Measurements from ENCODE around the gene ZMIZ1. TPM values are rescaled to one million over a fixed set of nuclear protein-coding genes. Genes with fewer than 3 reads are reported as not detected.

Gene ZMIZ1
- total RNA-seq, 1 experiment from 2014 or later, result 47.2 TPM

GRCh38 chr10:79052291-79053080, 16.3 kb upstream of the ZMIZ1 start:
- DNase-seq (ENCODE audit: low read depth), result peak; percentile 17

GRCh38 chr10:79053081-79053434, 15.7 kb upstream of the ZMIZ1 start:
- no peak for DNase-seq (ENCODE audit: low read depth)

- no peak for DNase-seq (ENCODE audit: low read depth)
Measured at GRCh38 chr10:79053481-79054202, 15.1 kb upstream of the ZMIZ1 start.

GRCh38 chr10:79054203-79055099, 14.3 kb upstream of the ZMIZ1 start:
- no peak for DNase-seq (ENCODE audit: low read depth)

- DNase-seq (ENCODE audit: low read depth), result no peak
Measured at GRCh38 chr10:79055100-79055782, 13.5 kb upstream of the ZMIZ1 start.

GRCh38 chr10:79055892-79056291, 12.9 kb upstream of the ZMIZ1 start:
- no peak for DNase-seq (ENCODE audit: low read depth)

GRCh38 chr10:79056361-79056735, 12.4 kb upstream of the ZMIZ1 start:
- no peak for DNase-seq (ENCODE audit: low read depth)

GRCh38 chr10:79056736-79057391, 11.9 kb upstream of the ZMIZ1 start:
- DNase-seq (ENCODE audit: low read depth), result no peak

GRCh38 chr10:79057481-79058275, 11.1 kb upstream of the ZMIZ1 start:
- DNase-seq (ENCODE audit: low read depth), result no peak

- DNase-seq (ENCODE audit: low read depth), result no peak
Measured at GRCh38 chr10:79058899-79059841, 9.6 kb upstream of the ZMIZ1 start.

- DNase-seq (ENCODE audit: low read depth), result no peak
Measured at GRCh38 chr10:79059859-79060379, 8.8 kb upstream of the ZMIZ1 start.

GRCh38 chr10:79060641-79061255, 8.0 kb upstream of the ZMIZ1 start:
- no peak for DNase-seq (ENCODE audit: low read depth)

GRCh38 chr10:79061441-79062315, 7.1 kb upstream of the ZMIZ1 start:
- DNase-seq (ENCODE audit: low read depth), result no peak

- DNase-seq (ENCODE audit: low read depth), result no peak
Measured at GRCh38 chr10:79063071-79063491, 5.7 kb upstream of the ZMIZ1 start.

- DNase-seq (ENCODE audit: low read depth), result no peak
Measured at GRCh38 chr10:79063661-79064492, 4.9 kb upstream of the ZMIZ1 start.

GRCh38 chr10:79065091-79065551, 3.6 kb upstream of the ZMIZ1 start:
- DNase-seq (ENCODE audit: low read depth), result no peak
